ENCODE results near the gene HAPLN3. TPM values are rescaled to one million over a fixed set of nuclear protein-coding genes. Genes with fewer than 3 reads are reported as not detected.
A peak's percentile ranks its signal among the peaks of the same experiment; 100 is the strongest.

HAPLN3 gene
- total RNA-seq, 1 donor from 2014 or later: 16.9 TPM

- Histone ChIP-seq H3K4me1 (peaks cover 6% of the 10 kb centered on the region), H3K36me3 (no peaks in the 10 kb centered on the region), H3K27ac (no peak overlapping the region), H3K9me3 (no peaks in the 10 kb centered on the region), H3K27me3 (no peaks in the 10 kb centered on the region), H3K4me3 (no peak overlapping the region)
- intact Hi-C loops (cut with DNase I): no loop called here
- no peak for DNase-seq (ENCODE audit: extremely low spot score in 2 of 2)
- TF ChIP-seq POLR2A (IDR thresholded peaks at IDR 0.05) (no peak), POLR2AphosphoS5 (IDR thresholded peaks at IDR 0.05; ENCODE audit: insufficient read depth in 1 of 2, low read depth in 1 of 2) (no peak), CTCF (IDR thresholded peaks at IDR 0.05) (no peak)
Measured at GRCh38 chr15:88920186-88920891, 25.0 kb upstream of the HAPLN3 start.

- intact Hi-C loops (cut with DNase I): no loop called here
Measured at GRCh38 chr15:88918738-88919137, 23.4 kb upstream of the HAPLN3 start.

GRCh38 chr15:88917760-88918159 lies 22.4 kb upstream of the HAPLN3 start:
- no peaks in the 10 kb centered on the region for H3K36me3 ChIP-seq
- intact Hi-C loops (cut with DNase I): no loop called here
- DNase-seq (ENCODE audit: extremely low spot score in 2 of 2): peak in 1 of 2 donors; percentile 88
- H3K9me3 ChIP-seq: no peaks in the 10 kb centered on the region
- no peak overlapping the region for H3K27ac ChIP-seq
- peaks cover 6% of the 10 kb centered on the region for H3K4me1 ChIP-seq
- no peaks in the 10 kb centered on the region for H3K27me3 ChIP-seq
- TF ChIP-seq POLR2A (IDR thresholded peaks at IDR 0.05): no peak
- no peak for TF ChIP-seq CTCF (IDR thresholded peaks at IDR 0.05)
- no peak overlapping the region for H3K4me3 ChIP-seq

More at GRCh38 chr15:88918738-88919137, 23.4 kb upstream of the HAPLN3 start:
- Histone ChIP-seq H3K4me1 (peaks cover 6% of the 10 kb centered on the region), H3K36me3 (no peaks in the 10 kb centered on the region), H3K4me3 (no peak overlapping the region), H3K9me3 (no peaks in the 10 kb centered on the region), H3K27me3 (no peaks in the 10 kb centered on the region), H3K27ac (no peak overlapping the region)
- DNase-seq (ENCODE audit: extremely low spot score in 2 of 2): no peak
- TF ChIP-seq CTCF (IDR thresholded peaks at IDR 0.05): no peak
- peak in 1 of 2 donors; percentile 89 for TF ChIP-seq POLR2AphosphoS5 (IDR thresholded peaks at IDR 0.05; ENCODE audit: insufficient read depth in 1 of 2, low read depth in 1 of 2)

- no peak for TF ChIP-seq CTCF (IDR thresholded peaks at IDR 0.05)
- TF ChIP-seq POLR2A (IDR thresholded peaks at IDR 0.05): no peak
- TF ChIP-seq POLR2AphosphoS5 (IDR thresholded peaks at IDR 0.05; ENCODE audit: insufficient read depth in 1 of 2, low read depth in 1 of 2): no peak
- H3K36me3 ChIP-seq: peaks cover 0 to under 1% of the 10 kb centered on the region in 2 donors
- H3K9me3 ChIP-seq: no peaks in the 10 kb centered on the region
- DNase-seq (ENCODE audit: extremely low spot score in 2 of 2): no peak
- H3K27ac ChIP-seq: no peak overlapping the region
- intact Hi-C loops (cut with DNase I): no loop called here
- H3K27me3 ChIP-seq: no peaks in the 10 kb centered on the region
- H3K4me1 ChIP-seq: peaks cover 21% of the 10 kb centered on the region
- no peak overlapping the region for H3K4me3 ChIP-seq
Measured at GRCh38 chr15:88915354-88915753, 20.0 kb upstream of the HAPLN3 start.

GRCh38 chr15:88913850-88914169 lies 18.5 kb upstream of the HAPLN3 start:
- TF ChIP-seq CTCF (IDR thresholded peaks at IDR 0.05) (no peak), POLR2AphosphoS5 (IDR thresholded peaks at IDR 0.05; ENCODE audit: insufficient read depth in 1 of 2, low read depth in 1 of 2) (no peak), POLR2A (IDR thresholded peaks at IDR 0.05) (no peak)
- intact Hi-C loops (cut with DNase I): loop anchor here (5.0 kb wide), 1 partner anchor 103 kb away; no protein-coding TSS in a partner anchor
- Histone ChIP-seq H3K36me3 (peaks cover 0 to 13% of the 10 kb centered on the region in 2 donors), H3K27me3 (no peaks in the 10 kb centered on the region), H3K27ac (peak overlapping the region; percentile 89), H3K4me1 (peaks cover 35% of the 10 kb centered on the region), H3K9me3 (no peaks in the 10 kb centered on the region), H3K4me3 (peak overlapping the region; percentile 57 to 83)
- no peak for DNase-seq (ENCODE audit: extremely low spot score in 2 of 2)

Data from vagina (tissue), 2 donors.